Panc1 (cell line): ENCODE results near the gene PRPF18.

ENCODE experiments used
- POLR2AphosphoS5 ChIP-seq: IDR thresholded peaks from 2 replicates; pipeline ENCODE4 v1.6.1; 2012; ENCODE audit warnings: mild to moderate bottlenecking, low read depth, low read length, moderate library complexity
- SIN3A ChIP-seq: IDR thresholded peaks from 2 replicates; pipeline ENCODE4 v1.6.1; 2012; ENCODE audit warnings: low read depth, mild to moderate bottlenecking, low read length, moderate library complexity, borderline replicate concordance; ENCODE audit not compliant: insufficient read depth
- TCF7L2 ChIP-seq: IDR thresholded peaks from 2 replicates; pipeline ENCODE4 v1.6.1; 2011; ENCODE audit warnings: mild to moderate bottlenecking, low read depth, low read length, inconsistent platforms
- TF ChIP-seq, protein P1 (sequence below): fragments of 450-650 bp; IDR thresholded peaks from 2 replicates; pipeline ENCODE4 v1.5.1; 2017; ENCODE audit warnings: mild to moderate bottlenecking
- TF ChIP-seq, protein P2 (sequence below), 2 experiments: IDR thresholded peaks; 2 replicates each; pipeline ENCODE4 v1.6.1; 2011 to 2012; ENCODE audit warnings: low read depth in 2 of 2, control low read depth in 1 of 2, low read length in 1 of 2, mild to moderate bottlenecking in 1 of 2, moderate library complexity in 1 of 2; ENCODE audit not compliant: insufficient read depth in 1 of 2

DNA sequence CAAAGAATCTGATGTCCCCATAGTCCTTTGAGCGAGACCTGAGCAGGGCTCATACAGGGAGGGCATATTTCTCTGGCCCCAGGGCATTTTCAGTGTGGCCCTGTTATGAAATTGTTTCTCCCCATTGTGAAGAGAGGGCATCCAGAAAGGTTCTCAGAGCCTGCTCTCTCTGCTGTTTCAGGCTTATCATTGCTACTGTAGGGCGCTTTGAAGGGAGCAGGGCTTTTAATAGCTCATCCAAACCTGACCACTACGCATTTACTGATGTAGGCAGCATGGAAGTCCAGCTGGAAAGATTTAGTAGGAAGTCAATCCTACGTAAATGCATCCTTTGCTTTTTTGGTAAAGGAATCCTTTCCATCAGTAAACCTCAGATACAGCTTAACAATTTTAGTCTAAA, 68.1 kb downstream of the PRPF18 start:
- TF ChIP-seq, protein P1, sequence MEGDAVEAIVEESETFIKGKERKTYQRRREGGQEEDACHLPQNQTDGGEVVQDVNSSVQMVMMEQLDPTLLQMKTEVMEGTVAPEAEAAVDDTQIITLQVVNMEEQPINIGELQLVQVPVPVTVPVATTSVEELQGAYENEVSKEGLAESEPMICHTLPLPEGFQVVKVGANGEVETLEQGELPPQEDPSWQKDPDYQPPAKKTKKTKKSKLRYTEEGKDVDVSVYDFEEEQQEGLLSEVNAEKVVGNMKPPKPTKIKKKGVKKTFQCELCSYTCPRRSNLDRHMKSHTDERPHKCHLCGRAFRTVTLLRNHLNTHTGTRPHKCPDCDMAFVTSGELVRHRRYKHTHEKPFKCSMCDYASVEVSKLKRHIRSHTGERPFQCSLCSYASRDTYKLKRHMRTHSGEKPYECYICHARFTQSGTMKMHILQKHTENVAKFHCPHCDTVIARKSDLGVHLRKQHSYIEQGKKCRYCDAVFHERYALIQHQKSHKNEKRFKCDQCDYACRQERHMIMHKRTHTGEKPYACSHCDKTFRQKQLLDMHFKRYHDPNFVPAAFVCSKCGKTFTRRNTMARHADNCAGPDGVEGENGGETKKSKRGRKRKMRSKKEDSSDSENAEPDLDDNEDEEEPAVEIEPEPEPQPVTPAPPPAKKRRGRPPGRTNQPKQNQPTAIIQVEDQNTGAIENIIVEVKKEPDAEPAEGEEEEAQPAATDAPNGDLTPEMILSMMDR: no peak
- TF ChIP-seq POLR2AphosphoS5: no peak
- no peak for TF ChIP-seq TCF7L2
- TF ChIP-seq, protein P2, sequence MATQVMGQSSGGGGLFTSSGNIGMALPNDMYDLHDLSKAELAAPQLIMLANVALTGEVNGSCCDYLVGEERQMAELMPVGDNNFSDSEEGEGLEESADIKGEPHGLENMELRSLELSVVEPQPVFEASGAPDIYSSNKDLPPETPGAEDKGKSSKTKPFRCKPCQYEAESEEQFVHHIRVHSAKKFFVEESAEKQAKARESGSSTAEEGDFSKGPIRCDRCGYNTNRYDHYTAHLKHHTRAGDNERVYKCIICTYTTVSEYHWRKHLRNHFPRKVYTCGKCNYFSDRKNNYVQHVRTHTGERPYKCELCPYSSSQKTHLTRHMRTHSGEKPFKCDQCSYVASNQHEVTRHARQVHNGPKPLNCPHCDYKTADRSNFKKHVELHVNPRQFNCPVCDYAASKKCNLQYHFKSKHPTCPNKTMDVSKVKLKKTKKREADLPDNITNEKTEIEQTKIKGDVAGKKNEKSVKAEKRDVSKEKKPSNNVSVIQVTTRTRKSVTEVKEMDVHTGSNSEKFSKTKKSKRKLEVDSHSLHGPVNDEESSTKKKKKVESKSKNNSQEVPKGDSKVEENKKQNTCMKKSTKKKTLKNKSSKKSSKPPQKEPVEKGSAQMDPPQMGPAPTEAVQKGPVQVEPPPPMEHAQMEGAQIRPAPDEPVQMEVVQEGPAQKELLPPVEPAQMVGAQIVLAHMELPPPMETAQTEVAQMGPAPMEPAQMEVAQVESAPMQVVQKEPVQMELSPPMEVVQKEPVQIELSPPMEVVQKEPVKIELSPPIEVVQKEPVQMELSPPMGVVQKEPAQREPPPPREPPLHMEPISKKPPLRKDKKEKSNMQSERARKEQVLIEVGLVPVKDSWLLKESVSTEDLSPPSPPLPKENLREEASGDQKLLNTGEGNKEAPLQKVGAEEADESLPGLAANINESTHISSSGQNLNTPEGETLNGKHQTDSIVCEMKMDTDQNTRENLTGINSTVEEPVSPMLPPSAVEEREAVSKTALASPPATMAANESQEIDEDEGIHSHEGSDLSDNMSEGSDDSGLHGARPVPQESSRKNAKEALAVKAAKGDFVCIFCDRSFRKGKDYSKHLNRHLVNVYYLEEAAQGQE (IDR thresholded peaks at IDR 0.05; ENCODE audit: insufficient read depth in 1 of 2, low read depth in 2 of 2, low read length in 1 of 2): no peak
- TF ChIP-seq SIN3A: no peak
